Measurements from ENCODE around the gene TTBK2.

TTBK2 gene

DNA sequence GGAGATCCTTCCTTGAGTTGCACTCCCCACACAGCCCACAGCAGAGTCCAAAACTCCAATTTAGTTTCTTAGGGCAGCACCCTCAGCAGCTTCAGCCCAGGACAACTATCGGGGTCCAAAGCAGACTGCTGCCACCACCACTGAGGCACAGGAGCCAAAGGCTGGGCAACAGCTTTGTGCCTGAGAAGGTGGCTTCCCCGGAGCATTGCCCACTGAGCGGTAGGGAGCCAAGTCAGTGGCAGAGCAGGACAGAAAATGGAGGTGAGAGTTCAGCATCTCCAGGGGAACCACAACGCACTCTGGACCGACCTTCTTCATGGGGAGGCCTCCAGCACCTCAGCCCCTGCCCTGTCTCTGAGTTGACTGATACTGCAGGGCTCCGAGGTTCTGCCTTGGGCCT lies 227.1 kb downstream of the TTBK2 start:
- no peak overlapping the region for H3K4me3 ChIP-seq (ENCODE audit: low read depth in 1 of 2, low read length in 1 of 2)
- TF ChIP-seq, protein P1, sequence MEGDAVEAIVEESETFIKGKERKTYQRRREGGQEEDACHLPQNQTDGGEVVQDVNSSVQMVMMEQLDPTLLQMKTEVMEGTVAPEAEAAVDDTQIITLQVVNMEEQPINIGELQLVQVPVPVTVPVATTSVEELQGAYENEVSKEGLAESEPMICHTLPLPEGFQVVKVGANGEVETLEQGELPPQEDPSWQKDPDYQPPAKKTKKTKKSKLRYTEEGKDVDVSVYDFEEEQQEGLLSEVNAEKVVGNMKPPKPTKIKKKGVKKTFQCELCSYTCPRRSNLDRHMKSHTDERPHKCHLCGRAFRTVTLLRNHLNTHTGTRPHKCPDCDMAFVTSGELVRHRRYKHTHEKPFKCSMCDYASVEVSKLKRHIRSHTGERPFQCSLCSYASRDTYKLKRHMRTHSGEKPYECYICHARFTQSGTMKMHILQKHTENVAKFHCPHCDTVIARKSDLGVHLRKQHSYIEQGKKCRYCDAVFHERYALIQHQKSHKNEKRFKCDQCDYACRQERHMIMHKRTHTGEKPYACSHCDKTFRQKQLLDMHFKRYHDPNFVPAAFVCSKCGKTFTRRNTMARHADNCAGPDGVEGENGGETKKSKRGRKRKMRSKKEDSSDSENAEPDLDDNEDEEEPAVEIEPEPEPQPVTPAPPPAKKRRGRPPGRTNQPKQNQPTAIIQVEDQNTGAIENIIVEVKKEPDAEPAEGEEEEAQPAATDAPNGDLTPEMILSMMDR (IDR thresholded peaks at IDR 0.05), result no peak
- H3K9me3 ChIP-seq, result no peaks in the 10 kb centered on the region
- H3K27ac ChIP-seq, result no peak overlapping the region
- no peaks in the 10 kb centered on the region for H3K4me1 ChIP-seq (ENCODE audit: control insufficient read depth in 1 of 2, insufficient read depth in 1 of 2, low read depth in 1 of 2, low read length in 1 of 2)
- no peaks in the 10 kb centered on the region for H3K27me3 ChIP-seq
- H3K36me3 ChIP-seq, result no peaks in the 10 kb centered on the region

DNA sequence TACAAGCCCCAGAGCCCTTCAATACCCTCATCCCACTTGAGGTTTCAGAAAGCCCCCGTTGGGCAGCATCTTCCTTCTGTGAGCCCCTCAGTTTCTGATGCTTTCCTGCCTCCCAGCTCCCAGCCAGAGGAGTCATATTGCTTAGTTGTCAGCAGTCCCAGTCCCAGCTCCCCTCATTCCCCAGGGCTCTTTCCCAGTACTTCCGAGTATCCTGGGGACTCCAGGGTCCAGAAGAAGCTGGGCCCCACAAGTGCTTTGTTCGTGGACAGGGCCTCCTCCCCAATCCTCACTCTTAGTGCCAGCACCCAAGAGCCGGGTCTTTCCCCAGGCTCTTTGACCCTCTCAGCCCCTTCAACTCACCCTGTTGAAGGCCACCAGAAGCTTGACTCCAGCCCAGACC lies 227.6 kb downstream of the TTBK2 start:
- Histone ChIP-seq H3K27ac (no peak overlapping the region), H3K4me1 (ENCODE audit: control insufficient read depth in 1 of 2, insufficient read depth in 1 of 2, low read depth in 1 of 2, low read length in 1 of 2) (no peaks in the 10 kb centered on the region), H3K9me3 (no peaks in the 10 kb centered on the region), H3K36me3 (no peaks in the 10 kb centered on the region), H3K27me3 (no peaks in the 10 kb centered on the region), H3K4me3 (ENCODE audit: low read depth in 1 of 2, low read length in 1 of 2) (no peak overlapping the region)
- TF ChIP-seq, protein P1 (IDR thresholded peaks at IDR 0.05), result no peak

DNA sequence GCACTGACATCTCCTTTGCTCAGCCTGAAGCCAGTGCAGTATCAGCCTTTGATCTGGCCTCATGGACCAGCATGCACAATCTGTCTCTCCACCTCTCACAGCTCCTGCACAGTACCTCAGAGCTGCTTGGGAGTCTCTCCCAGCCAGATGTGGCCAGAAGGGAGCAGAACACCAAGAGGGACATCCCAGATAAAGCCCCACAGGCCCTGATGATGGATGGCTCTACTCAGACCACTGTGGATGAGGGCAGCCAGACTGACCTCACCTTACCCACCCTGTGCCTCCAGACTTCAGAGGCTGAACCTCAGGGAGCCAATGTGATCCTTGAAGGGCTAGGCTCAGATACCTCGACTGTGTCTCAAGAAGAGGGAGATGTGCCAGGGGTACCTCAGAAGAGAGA lies 228.0 kb downstream of the TTBK2 start:
- H3K9me3 ChIP-seq, result no peaks in the 10 kb centered on the region
- no peaks in the 10 kb centered on the region for H3K4me1 ChIP-seq (ENCODE audit: control insufficient read depth in 1 of 2, insufficient read depth in 1 of 2, low read depth in 1 of 2, low read length in 1 of 2)
- no peak overlapping the region for H3K27ac ChIP-seq
- H3K27me3 ChIP-seq, result no peaks in the 10 kb centered on the region
- H3K36me3 ChIP-seq, result no peaks in the 10 kb centered on the region
- H3K4me3 ChIP-seq (ENCODE audit: low read depth in 1 of 2, low read length in 1 of 2), result no peak overlapping the region
- TF ChIP-seq, protein P1 (IDR thresholded peaks at IDR 0.05), result no peak

- Histone ChIP-seq H3K27me3 (no peaks in the 10 kb centered on the region), H3K36me3 (no peaks in the 10 kb centered on the region), H3K9me3 (no peaks in the 10 kb centered on the region), H3K27ac (no peak overlapping the region), H3K4me1 (ENCODE audit: control insufficient read depth in 1 of 2, insufficient read depth in 1 of 2, low read depth in 1 of 2, low read length in 1 of 2) (no peaks in the 10 kb centered on the region), H3K4me3 (ENCODE audit: low read depth in 1 of 2, low read length in 1 of 2) (no peak overlapping the region)
- TF ChIP-seq, protein P1 (IDR thresholded peaks at IDR 0.05), result no peak
Observed at GRCh38 chr15:42691770-42692169, 228.8 kb downstream of the TTBK2 start.

GRCh38 chr15:42691308-42691707 lies 229.3 kb downstream of the TTBK2 start:
- TF ChIP-seq, protein P1 (IDR thresholded peaks at IDR 0.05), result no peak
- Histone ChIP-seq H3K36me3 (no peaks in the 10 kb centered on the region), H3K4me1 (ENCODE audit: control insufficient read depth in 1 of 2, insufficient read depth in 1 of 2, low read depth in 1 of 2, low read length in 1 of 2) (no peaks in the 10 kb centered on the region), H3K27me3 (no peaks in the 10 kb centered on the region), H3K27ac (no peak overlapping the region), H3K9me3 (no peaks in the 10 kb centered on the region), H3K4me3 (ENCODE audit: low read depth in 1 of 2, low read length in 1 of 2) (no peak overlapping the region)
